ENCODE data around the gene TLK1. TPM values are rescaled to one million over a fixed set of nuclear protein-coding genes. Genes with fewer than 3 reads are reported as not detected.

The TLK1 gene
- polyA plus RNA-seq, 1 donor from 2014 or later: 33.1 TPM

GRCh38 chr2:170943041-170943440 is 217.7 kb downstream of the TLK1 start:
- Histone ChIP-seq H4K20me1 (ENCODE audit: insufficient read depth) (no peaks in the 10 kb centered on the region), H3K36me3 (ENCODE audit: insufficient read depth, low read length) (no peaks in the 10 kb centered on the region), H3K9me3 (ENCODE audit: low read length) (no peaks in the 10 kb centered on the region), H3K9me2 (ENCODE audit: insufficient read depth, low read length) (no peaks in the 10 kb centered on the region), H3K27ac (ENCODE audit: low read length) (no peak overlapping the region), H3K27me3 (ENCODE audit: insufficient read depth, low read depth, low read length) (no peaks in the 10 kb centered on the region), H3F3A (ENCODE audit: insufficient read depth, low read length, poor library complexity, severe bottlenecking) (no peaks in the 10 kb centered on the region), H2AFZ (ENCODE audit: low read depth, low read length) (no peak overlapping the region), H3K79me2 (replicated peaks; ENCODE audit: insufficient read depth, low read length) (peaks cover 88% of the 10 kb centered on the region), H3K9ac (ENCODE audit: low read length) (no peak overlapping the region), H3K4me2 (ENCODE audit: low read length) (no peak overlapping the region), H3K4me3 (ENCODE audit: low read length) (no peak overlapping the region)
- no peak for TF ChIP-seq TAF1 (IDR thresholded peaks at IDR 0.05; ENCODE audit: low read depth)
- no peak for TF ChIP-seq CTCF (IDR thresholded peaks at IDR 0.05; ENCODE audit: poor library complexity, severe bottlenecking)
- TF ChIP-seq MXI1 (conservative IDR thresholded peaks at IDR 0.05; ENCODE audit: poor library complexity, severe bottlenecking): no peak
- TF ChIP-seq RAD21 (conservative IDR thresholded peaks at IDR 0.05): no peak
- no peak for TF ChIP-seq POLR2AphosphoS5 (IDR thresholded peaks at IDR 0.05)

DNA sequence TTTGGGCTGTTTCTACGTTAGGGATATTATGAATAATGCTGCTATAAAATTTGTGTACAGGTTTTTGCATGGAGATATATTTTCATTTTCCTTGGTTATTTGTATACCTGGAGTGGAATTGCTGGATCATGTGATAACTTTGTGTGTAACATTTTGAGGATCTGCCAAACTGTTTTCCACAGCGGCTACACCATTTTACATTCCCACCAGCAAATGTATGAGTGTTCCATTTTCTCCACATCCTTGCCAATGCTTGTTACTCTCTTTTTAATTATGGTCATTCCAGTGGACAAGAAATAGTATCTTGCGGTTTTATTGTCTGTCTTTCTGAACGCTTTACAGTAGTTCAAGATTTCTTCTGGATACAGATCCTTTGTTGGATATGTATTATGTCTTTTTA is 218.1 kb downstream of the TLK1 start:
- no peak for TF ChIP-seq CTCF (IDR thresholded peaks at IDR 0.05; ENCODE audit: poor library complexity, severe bottlenecking)
- no peak for TF ChIP-seq MXI1 (conservative IDR thresholded peaks at IDR 0.05; ENCODE audit: poor library complexity, severe bottlenecking)
- TF ChIP-seq POLR2AphosphoS5 (IDR thresholded peaks at IDR 0.05): no peak
- no peak for TF ChIP-seq RAD21 (conservative IDR thresholded peaks at IDR 0.05)
- no peak for TF ChIP-seq EZH2 (IDR thresholded peaks at IDR 0.05; ENCODE audit: borderline replicate concordance, insufficient read depth, low read length, poor library complexity, severe bottlenecking)
- TF ChIP-seq TAF1 (IDR thresholded peaks at IDR 0.05; ENCODE audit: low read depth): no peak
- TF ChIP-seq SMC3 (conservative IDR thresholded peaks at IDR 0.05; ENCODE audit: poor library complexity): no peak
- TF ChIP-seq, protein P1, sequence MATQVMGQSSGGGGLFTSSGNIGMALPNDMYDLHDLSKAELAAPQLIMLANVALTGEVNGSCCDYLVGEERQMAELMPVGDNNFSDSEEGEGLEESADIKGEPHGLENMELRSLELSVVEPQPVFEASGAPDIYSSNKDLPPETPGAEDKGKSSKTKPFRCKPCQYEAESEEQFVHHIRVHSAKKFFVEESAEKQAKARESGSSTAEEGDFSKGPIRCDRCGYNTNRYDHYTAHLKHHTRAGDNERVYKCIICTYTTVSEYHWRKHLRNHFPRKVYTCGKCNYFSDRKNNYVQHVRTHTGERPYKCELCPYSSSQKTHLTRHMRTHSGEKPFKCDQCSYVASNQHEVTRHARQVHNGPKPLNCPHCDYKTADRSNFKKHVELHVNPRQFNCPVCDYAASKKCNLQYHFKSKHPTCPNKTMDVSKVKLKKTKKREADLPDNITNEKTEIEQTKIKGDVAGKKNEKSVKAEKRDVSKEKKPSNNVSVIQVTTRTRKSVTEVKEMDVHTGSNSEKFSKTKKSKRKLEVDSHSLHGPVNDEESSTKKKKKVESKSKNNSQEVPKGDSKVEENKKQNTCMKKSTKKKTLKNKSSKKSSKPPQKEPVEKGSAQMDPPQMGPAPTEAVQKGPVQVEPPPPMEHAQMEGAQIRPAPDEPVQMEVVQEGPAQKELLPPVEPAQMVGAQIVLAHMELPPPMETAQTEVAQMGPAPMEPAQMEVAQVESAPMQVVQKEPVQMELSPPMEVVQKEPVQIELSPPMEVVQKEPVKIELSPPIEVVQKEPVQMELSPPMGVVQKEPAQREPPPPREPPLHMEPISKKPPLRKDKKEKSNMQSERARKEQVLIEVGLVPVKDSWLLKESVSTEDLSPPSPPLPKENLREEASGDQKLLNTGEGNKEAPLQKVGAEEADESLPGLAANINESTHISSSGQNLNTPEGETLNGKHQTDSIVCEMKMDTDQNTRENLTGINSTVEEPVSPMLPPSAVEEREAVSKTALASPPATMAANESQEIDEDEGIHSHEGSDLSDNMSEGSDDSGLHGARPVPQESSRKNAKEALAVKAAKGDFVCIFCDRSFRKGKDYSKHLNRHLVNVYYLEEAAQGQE (IDR thresholded peaks at IDR 0.05; ENCODE audit: borderline replicate concordance): no peak
- no peak for TF ChIP-seq EP300 (conservative IDR thresholded peaks at IDR 0.05; ENCODE audit: poor library complexity, severe bottlenecking)
- no peak overlapping the region for H3K27ac ChIP-seq (ENCODE audit: low read length)
- H3K36me3 ChIP-seq (ENCODE audit: insufficient read depth, low read length): no peaks in the 10 kb centered on the region
- no peak overlapping the region for H2AFZ ChIP-seq (ENCODE audit: low read depth, low read length)
- H3K4me3 ChIP-seq (ENCODE audit: low read length): no peak overlapping the region
- H3K79me2 ChIP-seq (replicated peaks; ENCODE audit: insufficient read depth, low read length): peaks cover 91% of the 10 kb centered on the region
- no peak overlapping the region for H3K9ac ChIP-seq (ENCODE audit: low read length)
- no peak overlapping the region for H3K4me2 ChIP-seq (ENCODE audit: low read length)
- no peaks in the 10 kb centered on the region for H3K27me3 ChIP-seq (ENCODE audit: insufficient read depth, low read depth, low read length)
- no peaks in the 10 kb centered on the region for H4K20me1 ChIP-seq (ENCODE audit: insufficient read depth)
- no peaks in the 10 kb centered on the region for H3K9me2 ChIP-seq (ENCODE audit: insufficient read depth, low read length)
- H3F3A ChIP-seq (ENCODE audit: insufficient read depth, low read length, poor library complexity, severe bottlenecking): no peaks in the 10 kb centered on the region
- no peaks in the 10 kb centered on the region for H3K9me3 ChIP-seq (ENCODE audit: low read length)

Other genes starting within 250 kb of the TLK1 start
- gene GORASP2, start 231.6 kb downstream of the TLK1 start, polyA plus RNA-seq: 20.4 and 23.4 TPM in 2 replicates

All from neural cell (in vitro differentiated cells).